Measurements from ENCODE around the gene NPBWR2.

Gene NPBWR2

GRCh38 chr20:64064145-64064698, 43.1 kb downstream of the NPBWR2 start:
- Mint-ChIP-seq H3K27ac (ENCODE audit: low read depth) (peak overlapping the region; percentile 17), H3K4me1 (peaks cover 36% of the 10 kb centered on the region), H3K36me3 (ENCODE audit: insufficient read depth) (peaks cover 11% of the 10 kb centered on the region), H3K27me3 (no peaks in the 10 kb centered on the region), H3K4me3 (peak overlapping the region; percentile 84), H3K9me3 (no peaks in the 10 kb centered on the region)
- ATAC-seq (replicated peaks; ENCODE audit: extremely low read depth, poor library complexity, severe bottlenecking): no peak
- no peak for DNase-seq (ENCODE audit: low spot score in 2 of 2)

GRCh38 chr20:64063389-64064144, 43.8 kb downstream of the NPBWR2 start:
- H3K9me3 Mint-ChIP-seq: no peaks in the 10 kb centered on the region
- DNase-seq (ENCODE audit: low spot score in 2 of 2) (no peak), ATAC-seq (replicated peaks; ENCODE audit: extremely low read depth, poor library complexity, severe bottlenecking) (no peak)
- H3K27me3 Mint-ChIP-seq: no peaks in the 10 kb centered on the region
- H3K4me1 Mint-ChIP-seq: peaks cover 38% of the 10 kb centered on the region
- peak overlapping the region; percentile 84 for H3K4me3 Mint-ChIP-seq
- H3K27ac Mint-ChIP-seq (ENCODE audit: low read depth): peak overlapping the region; percentile 17
- H3K36me3 Mint-ChIP-seq (ENCODE audit: insufficient read depth): peaks cover 8% of the 10 kb centered on the region

GRCh38 chr20:64062596-64063388, 44.6 kb downstream of the NPBWR2 start, which contains the start of gene TCEA2:
TCEA2 (plus strand) TSS chr20:64063198; CDS start chr20:64063313, 115 bp downstream.
- Mint-ChIP-seq H3K4me3 (peak within 1 kb of the TSS; percentile 84), H3K4me1 (peaks cover 43% of the 10 kb centered on the region), H3K27me3 (no peaks in the 10 kb centered on the region), H3K9me3 (no peaks in the 10 kb centered on the region), H3K27ac (ENCODE audit: low read depth) (peak within 1 kb of the TSS; percentile 19), H3K36me3 (ENCODE audit: insufficient read depth) (peaks cover 8% of the 10 kb centered on the region)
- DNase-seq (ENCODE audit: low spot score in 2 of 2) (peak; percentile 82 to 85), ATAC-seq (replicated peaks; ENCODE audit: extremely low read depth, poor library complexity, severe bottlenecking) (peak; percentile 92)

GRCh38 chr20:64062276-64062595, 45.1 kb downstream of the NPBWR2 start:
- Mint-ChIP-seq H3K9me3 (no peaks in the 10 kb centered on the region), H3K27me3 (no peaks in the 10 kb centered on the region), H3K4me3 (peak overlapping the region; percentile 84), H3K27ac (ENCODE audit: low read depth) (no peak overlapping the region), H3K36me3 (ENCODE audit: insufficient read depth) (peaks cover 8% of the 10 kb centered on the region), H3K4me1 (peaks cover 41% of the 10 kb centered on the region)
- ATAC-seq (replicated peaks; ENCODE audit: extremely low read depth, poor library complexity, severe bottlenecking) (no peak), DNase-seq (ENCODE audit: low spot score in 2 of 2) (no peak)

- Mint-ChIP-seq H3K4me3 (no peak overlapping the region), H3K4me1 (peaks cover 15% of the 10 kb centered on the region), H3K36me3 (ENCODE audit: insufficient read depth) (peaks cover 5% of the 10 kb centered on the region), H3K27ac (ENCODE audit: low read depth) (no peak overlapping the region), H3K27me3 (peaks cover 5% of the 10 kb centered on the region), H3K9me3 (no peaks in the 10 kb centered on the region)
- ATAC-seq (replicated peaks; ENCODE audit: extremely low read depth, poor library complexity, severe bottlenecking) (no peak), DNase-seq (ENCODE audit: low spot score in 2 of 2) (no peak)
These were observed 48.8 kb downstream of the NPBWR2 start for GRCh38 chr20:64058536-64058935.

GRCh38 chr20:64057628-64058498, 49.5 kb downstream of the NPBWR2 start:
- Mint-ChIP-seq H3K9me3 (no peaks in the 10 kb centered on the region), H3K4me3 (peak overlapping the region; percentile 40), H3K27me3 (peaks cover 12% of the 10 kb centered on the region), H3K4me1 (peaks cover 15% of the 10 kb centered on the region), H3K36me3 (ENCODE audit: insufficient read depth) (peaks cover 4% of the 10 kb centered on the region), H3K27ac (ENCODE audit: low read depth) (no peak overlapping the region)
- DNase-seq (ENCODE audit: low spot score in 2 of 2) (peak; percentile 53 to 69), ATAC-seq (replicated peaks; ENCODE audit: extremely low read depth, poor library complexity, severe bottlenecking) (peak; percentile 83)

- DNase-seq (ENCODE audit: low spot score in 2 of 2): no peak
- Mint-ChIP-seq H3K9me3 (no peaks in the 10 kb centered on the region), H3K4me3 (peak overlapping the region; percentile 40), H3K27me3 (peaks cover 15% of the 10 kb centered on the region), H3K36me3 (ENCODE audit: insufficient read depth) (peaks cover 1% of the 10 kb centered on the region), H3K4me1 (peaks cover 15% of the 10 kb centered on the region), H3K27ac (ENCODE audit: low read depth) (no peak overlapping the region)
- ATAC-seq (replicated peaks; ENCODE audit: extremely low read depth, poor library complexity, severe bottlenecking): peak; percentile 24
These were observed 50.3 kb downstream of the NPBWR2 start for GRCh38 chr20:64056889-64057627.

- H3K36me3 Mint-ChIP-seq (ENCODE audit: insufficient read depth): peaks cover 1% of the 10 kb centered on the region
- ATAC-seq (replicated peaks; ENCODE audit: extremely low read depth, poor library complexity, severe bottlenecking): no peak
- H3K27me3 Mint-ChIP-seq: peaks cover 15% of the 10 kb centered on the region
- H3K27ac Mint-ChIP-seq (ENCODE audit: low read depth): no peak overlapping the region
- H3K4me1 Mint-ChIP-seq: peaks cover 15% of the 10 kb centered on the region
- no peak overlapping the region for H3K4me3 Mint-ChIP-seq
- H3K9me3 Mint-ChIP-seq: no peaks in the 10 kb centered on the region
- DNase-seq (ENCODE audit: low spot score in 2 of 2): no peak
These were observed 50.8 kb downstream of the NPBWR2 start for GRCh38 chr20:64056639-64056888.

- Mint-ChIP-seq H3K27me3 (peaks cover 15% of the 10 kb centered on the region), H3K27ac (ENCODE audit: low read depth) (no peak overlapping the region), H3K4me1 (peaks cover 15% of the 10 kb centered on the region), H3K9me3 (no peaks in the 10 kb centered on the region), H3K4me3 (no peak overlapping the region), H3K36me3 (ENCODE audit: insufficient read depth) (peaks cover 1% of the 10 kb centered on the region)
- DNase-seq (ENCODE audit: low spot score in 2 of 2): no peak
- no peak for ATAC-seq (replicated peaks; ENCODE audit: extremely low read depth, poor library complexity, severe bottlenecking)
These were observed 51.3 kb downstream of the NPBWR2 start for GRCh38 chr20:64055893-64056638.

- ATAC-seq (replicated peaks; ENCODE audit: extremely low read depth, poor library complexity, severe bottlenecking) (no peak), DNase-seq (ENCODE audit: low spot score in 2 of 2) (no peak)
- peaks cover 15% of the 10 kb centered on the region for H3K27me3 Mint-ChIP-seq
- no peaks in the 10 kb centered on the region for H3K9me3 Mint-ChIP-seq
- peak overlapping the region; percentile 67 for H3K27ac Mint-ChIP-seq (ENCODE audit: low read depth)
- H3K4me3 Mint-ChIP-seq: no peak overlapping the region
- peaks cover 15% of the 10 kb centered on the region for H3K4me1 Mint-ChIP-seq
- peaks cover 1% of the 10 kb centered on the region for H3K36me3 Mint-ChIP-seq (ENCODE audit: insufficient read depth)
These were observed 51.9 kb downstream of the NPBWR2 start for GRCh38 chr20:64055396-64055892.

GRCh38 chr20:64053841-64054661, 53.3 kb downstream of the NPBWR2 start:
- DNase-seq (ENCODE audit: low spot score in 2 of 2) (no peak), ATAC-seq (replicated peaks; ENCODE audit: extremely low read depth, poor library complexity, severe bottlenecking) (no peak)
- Mint-ChIP-seq H3K9me3 (no peaks in the 10 kb centered on the region), H3K27me3 (peaks cover 15% of the 10 kb centered on the region), H3K27ac (ENCODE audit: low read depth) (no peak overlapping the region), H3K4me1 (peaks cover 10% of the 10 kb centered on the region), H3K4me3 (no peak overlapping the region), H3K36me3 (ENCODE audit: insufficient read depth) (peaks cover 1% of the 10 kb centered on the region)
